ENCODE measurements around the gene FBLN1.

Gene FBLN1

GRCh38 chr22:45645526-45646414 is 143.1 kb downstream of the FBLN1 start:
- DNase-seq: peak; percentile 54

- DNase-seq: no peak
Observed at GRCh38 chr22:45647532-45648225, 145.0 kb downstream of the FBLN1 start.

GRCh38 chr22:45648301-45649117 is 145.8 kb downstream of the FBLN1 start:
- DNase-seq: no peak

GRCh38 chr22:45649809-45650208 is 147.1 kb downstream of the FBLN1 start:
- no peak for DNase-seq

GRCh38 chr22:45650721-45651120 is 148.0 kb downstream of the FBLN1 start:
- no peak for DNase-seq

Data from midbrain (tissue), 1 donor.